Neural cell (in vitro differentiated cells): ENCODE results near the gene QSOX2.

Experiments used
- CTCF ChIP-seq: fragments of 450-650 bp; IDR thresholded peaks from 2 replicates; pipeline ENCODE4 v1.5.1; 2014; ENCODE audit warnings: antibody characterized with exemption, mild to moderate bottlenecking, moderate library complexity; ENCODE audit not compliant: poor library complexity, severe bottlenecking
- EZH2 ChIP-seq: fragments of 200-600, 300-800 bp; shearing (Covaris generic), sonication (generic); IDR thresholded peaks from 2 replicates; pipeline ENCODE4 v1.6.1; 2014; ENCODE audit warnings: antibody characterized with exemption, low read length, borderline replicate concordance, mild to moderate bottlenecking; ENCODE audit not compliant: insufficient read depth, poor library complexity, severe bottlenecking
- POLR2AphosphoS5 ChIP-seq: IDR thresholded peaks from 2 replicates; pipeline ENCODE4 v1.6.1; 2012
- TAF1 ChIP-seq: IDR thresholded peaks from 2 replicates; pipeline ENCODE4 v1.6.1; 2012; ENCODE audit warnings: low read depth

GRCh38 chr9:136208675-136209074, 36.9 kb downstream of the QSOX2 start:
- TF ChIP-seq CTCF (no peak), EZH2 (no peak), POLR2AphosphoS5 (no peak), TAF1 (no peak)
